ENCODE measurements around the gene MRTFA.

GRCh38 chr22:40599731-40600130, 36.8 kb downstream of the MRTFA start:
- TF ChIP-seq POLR2A (IDR thresholded peaks at IDR 0.05) (no peak), CTCF (IDR thresholded peaks at IDR 0.05) (no peak)
